Neural cell (in vitro differentiated cells): Measurements from ENCODE around the gene PHACTR1. TPM values are rescaled to one million over a fixed set of nuclear protein-coding genes. Genes with fewer than 3 reads are reported as not detected.

ENCODE experiments used
- H2AFZ ChIP-seq: fragments of 200-600, 300-800 bp; sonication (generic), shearing (Covaris generic); 2 replicates; pipeline ENCODE4 v1.6.0; 2014; ENCODE audit warnings: low read depth, mild to moderate bottlenecking, antibody characterized with exemption, low read length, moderate library complexity
- H3F3A ChIP-seq: fragments of 200-600 bp; shearing (Covaris generic); 2 replicates; pipeline ENCODE4 v1.6.1; 2016; ENCODE audit warnings: mild to moderate bottlenecking, moderate library complexity, mixed read lengths, antibody characterized with exemption, low read length; ENCODE audit not compliant: insufficient read depth, poor library complexity, severe bottlenecking
- H3K27ac ChIP-seq: fragments of 200-600, 300-800 bp; sonication (generic), shearing (Covaris generic); 2 replicates; pipeline ENCODE4 v1.5.1; 2014; ENCODE audit warnings: mild to moderate bottlenecking, low read length, moderate library complexity
- H3K27me3 ChIP-seq: fragments of 300-800, 200-600 bp; sonication (generic), shearing (Covaris generic); 2 replicates; pipeline ENCODE4 v1.6.0; 2014; ENCODE audit warnings: mild to moderate bottlenecking, low read depth, low read length, moderate library complexity; ENCODE audit not compliant: insufficient read depth
- H3K36me3 ChIP-seq: fragments of 300-800, 200-600 bp; sonication (generic), shearing (Covaris generic); 2 replicates; pipeline ENCODE4 v1.5.1; 2014; ENCODE audit warnings: mild to moderate bottlenecking, antibody characterized with exemption, low read length, moderate library complexity; ENCODE audit not compliant: insufficient read depth
- H3K4me2 ChIP-seq: fragments of 300-800, 200-600 bp; sonication (generic), shearing (Covaris generic); 2 replicates; pipeline ENCODE4 v1.6.0; 2014; ENCODE audit warnings: mild to moderate bottlenecking, low read length
- H3K4me3 ChIP-seq: fragments of 300-800, 200-600 bp; sonication (generic), shearing (Covaris generic); 2 replicates; pipeline ENCODE4 v1.5.1; 2014; ENCODE audit warnings: mild to moderate bottlenecking, low read length, moderate library complexity
- H3K79me2 ChIP-seq: fragments of 200-600 bp; shearing (Covaris generic); replicated peaks from 2 replicates; pipeline ENCODE4 v1.6.0; 2014; ENCODE audit warnings: mild to moderate bottlenecking, low read length, moderate library complexity; ENCODE audit not compliant: insufficient read depth
- H3K9ac ChIP-seq: fragments of 300-800, 200-600 bp; sonication (generic), shearing (Covaris generic); 2 replicates; pipeline ENCODE4 v1.6.1; 2016; ENCODE audit warnings: mild to moderate bottlenecking, low read length, mixed read lengths
- H3K9me2 ChIP-seq: fragments of 200-600 bp; shearing (Covaris generic); 2 replicates; pipeline ENCODE4 v1.6.1; 2016; ENCODE audit warnings: mild to moderate bottlenecking, low read length, mixed read lengths; ENCODE audit not compliant: insufficient read depth
- H3K9me3 ChIP-seq: fragments of 200-600, 300-800 bp; sonication (generic), shearing (Covaris generic); 2 replicates; pipeline ENCODE4 v1.6.1; 2016; ENCODE audit warnings: mild to moderate bottlenecking, mixed run types, low read length, moderate library complexity, mixed read lengths
- H4K20me1 ChIP-seq: fragments of 200-600 bp; shearing (Covaris generic); 2 replicates; pipeline ENCODE4 v1.6.1; 2016; ENCODE audit warnings: mild to moderate bottlenecking, mixed run types; ENCODE audit not compliant: insufficient read depth
- EP300 ChIP-seq: fragments of 450-650 bp; conservative IDR thresholded peaks from 2 replicates; pipeline ENCODE4 v1.6.1; 2014; ENCODE audit warnings: antibody characterized with exemption, mild to moderate bottlenecking, moderate library complexity; ENCODE audit not compliant: poor library complexity, severe bottlenecking
- EZH2 ChIP-seq: fragments of 200-600, 300-800 bp; shearing (Covaris generic), sonication (generic); IDR thresholded peaks from 2 replicates; pipeline ENCODE4 v1.6.1; 2014; ENCODE audit warnings: antibody characterized with exemption, low read length, borderline replicate concordance, mild to moderate bottlenecking; ENCODE audit not compliant: insufficient read depth, poor library complexity, severe bottlenecking
- MXI1 ChIP-seq: fragments of 450-650 bp; conservative IDR thresholded peaks from 2 replicates; pipeline ENCODE4 v1.6.1; 2014; ENCODE audit warnings: antibody characterized with exemption, mild to moderate bottlenecking; ENCODE audit not compliant: poor library complexity, severe bottlenecking
- POLR2AphosphoS5 ChIP-seq: IDR thresholded peaks from 2 replicates; pipeline ENCODE4 v1.6.1; 2012
- RAD21 ChIP-seq: fragments of 450-650 bp; conservative IDR thresholded peaks from 2 replicates; pipeline ENCODE4 v1.6.1; 2014; ENCODE audit warnings: antibody characterized with exemption, mild to moderate bottlenecking, moderate library complexity
- REST ChIP-seq: IDR thresholded peaks from 2 replicates; pipeline ENCODE4 v1.6.1; 2012; ENCODE audit warnings: borderline replicate concordance
- SMC3 ChIP-seq: fragments of 450-650 bp; conservative IDR thresholded peaks from 2 replicates; pipeline ENCODE4 v1.6.1; 2014; ENCODE audit warnings: antibody characterized with exemption, mild to moderate bottlenecking, moderate library complexity; ENCODE audit not compliant: poor library complexity
- TAF1 ChIP-seq: IDR thresholded peaks from 2 replicates; pipeline ENCODE4 v1.6.1; 2012; ENCODE audit warnings: low read depth
- polyA plus RNA-seq: library from polyadenylated mRNA; depleted of rRNA; stranded (reverse); fragments of >200 nt; gene quantifications from 2 replicates; pipeline ENCODE4 v1.2.3, GENCODE V29; 2014
- TF ChIP-seq, protein P1 (sequence below): fragments of 450-650 bp; IDR thresholded peaks from 2 replicates; pipeline ENCODE4 v1.5.1; 2014; ENCODE audit warnings: antibody characterized with exemption, mild to moderate bottlenecking, moderate library complexity; ENCODE audit not compliant: poor library complexity, severe bottlenecking

The PHACTR1 gene
- polyA plus RNA-seq, 1 donor from 2014 or later, result 7.8 TPM

DNA sequence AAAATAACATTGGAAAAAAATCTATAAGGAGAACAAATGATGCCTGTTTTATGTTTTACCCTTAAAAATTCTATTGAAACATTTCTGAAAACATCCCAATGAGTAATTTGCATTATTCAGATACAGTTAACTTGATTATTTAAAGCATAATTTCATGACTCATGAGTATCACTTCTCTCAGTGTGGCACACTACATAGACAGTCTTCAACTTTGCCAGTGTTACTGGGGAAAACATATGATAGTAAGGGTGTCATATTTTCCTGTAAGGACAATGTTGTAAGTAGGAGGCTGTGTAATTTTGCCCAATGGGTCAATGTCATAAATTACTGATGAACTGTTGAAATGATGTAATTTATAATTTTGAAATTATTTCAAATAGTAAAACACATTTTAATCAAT is 125.5 kb downstream of the PHACTR1 start:
- no peak overlapping the region for H3K4me2 ChIP-seq
- no peaks in the 10 kb centered on the region for H3K9me2 ChIP-seq
- TF ChIP-seq RAD21, result no peak
- TF ChIP-seq TAF1, result no peak
- no peak for TF ChIP-seq POLR2AphosphoS5
- TF ChIP-seq SMC3, result no peak
- no peak for TF ChIP-seq EZH2
- TF ChIP-seq REST, result no peak
- TF ChIP-seq MXI1, result no peak
- no peak for TF ChIP-seq EP300
- H2AFZ ChIP-seq, result no peak overlapping the region
- no peak overlapping the region for H3K9ac ChIP-seq
- no peak overlapping the region for H3K4me3 ChIP-seq
- H3K79me2 ChIP-seq, result no peaks in the 10 kb centered on the region
- no peak overlapping the region for H3K27ac ChIP-seq
- H3F3A ChIP-seq, result no peaks in the 10 kb centered on the region
- H3K27me3 ChIP-seq, result no peaks in the 10 kb centered on the region
- no peaks in the 10 kb centered on the region for H4K20me1 ChIP-seq
- no peaks in the 10 kb centered on the region for H3K36me3 ChIP-seq
- peaks cover 4% of the 10 kb centered on the region for H3K9me3 ChIP-seq

DNA sequence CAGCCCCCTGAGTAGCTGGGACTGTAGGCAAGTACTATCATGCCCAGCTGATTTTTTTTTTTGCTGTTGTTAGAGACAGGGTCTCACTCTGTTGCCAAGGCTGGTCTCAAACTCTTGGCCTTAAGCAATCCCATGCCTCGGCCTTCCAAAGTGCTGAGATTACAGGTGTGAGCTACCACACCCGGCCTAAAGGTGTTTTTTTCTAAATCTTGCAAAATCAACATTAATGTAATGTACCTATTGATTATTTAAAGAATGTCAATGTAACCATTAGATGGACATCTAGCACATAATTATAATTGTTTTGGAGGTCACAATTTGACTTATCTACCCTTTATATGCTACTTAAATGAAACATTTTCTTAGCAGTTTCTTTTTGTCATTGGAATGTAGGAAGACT is 126.1 kb downstream of the PHACTR1 start:
- Histone ChIP-seq H3K4me2 (no peak overlapping the region), H4K20me1 (no peaks in the 10 kb centered on the region), H3K9me3 (peaks cover 4% of the 10 kb centered on the region), H3K9ac (no peak overlapping the region), H3K4me3 (no peak overlapping the region), H3K79me2 (no peaks in the 10 kb centered on the region), H2AFZ (no peak overlapping the region), H3F3A (no peaks in the 10 kb centered on the region), H3K36me3 (no peaks in the 10 kb centered on the region), H3K27me3 (no peaks in the 10 kb centered on the region), H3K9me2 (no peaks in the 10 kb centered on the region), H3K27ac (no peak overlapping the region)
- no peak for TF ChIP-seq MXI1
- no peak for TF ChIP-seq EZH2
- TF ChIP-seq POLR2AphosphoS5, result no peak
- TF ChIP-seq RAD21, result no peak
- no peak for TF ChIP-seq SMC3
- no peak for TF ChIP-seq TAF1
- no peak for TF ChIP-seq EP300
- no peak for TF ChIP-seq REST
- TF ChIP-seq, protein P1, sequence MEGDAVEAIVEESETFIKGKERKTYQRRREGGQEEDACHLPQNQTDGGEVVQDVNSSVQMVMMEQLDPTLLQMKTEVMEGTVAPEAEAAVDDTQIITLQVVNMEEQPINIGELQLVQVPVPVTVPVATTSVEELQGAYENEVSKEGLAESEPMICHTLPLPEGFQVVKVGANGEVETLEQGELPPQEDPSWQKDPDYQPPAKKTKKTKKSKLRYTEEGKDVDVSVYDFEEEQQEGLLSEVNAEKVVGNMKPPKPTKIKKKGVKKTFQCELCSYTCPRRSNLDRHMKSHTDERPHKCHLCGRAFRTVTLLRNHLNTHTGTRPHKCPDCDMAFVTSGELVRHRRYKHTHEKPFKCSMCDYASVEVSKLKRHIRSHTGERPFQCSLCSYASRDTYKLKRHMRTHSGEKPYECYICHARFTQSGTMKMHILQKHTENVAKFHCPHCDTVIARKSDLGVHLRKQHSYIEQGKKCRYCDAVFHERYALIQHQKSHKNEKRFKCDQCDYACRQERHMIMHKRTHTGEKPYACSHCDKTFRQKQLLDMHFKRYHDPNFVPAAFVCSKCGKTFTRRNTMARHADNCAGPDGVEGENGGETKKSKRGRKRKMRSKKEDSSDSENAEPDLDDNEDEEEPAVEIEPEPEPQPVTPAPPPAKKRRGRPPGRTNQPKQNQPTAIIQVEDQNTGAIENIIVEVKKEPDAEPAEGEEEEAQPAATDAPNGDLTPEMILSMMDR, result no peak
